Stomach smooth muscle (tissue), 2 donors: Measurements from ENCODE around the gene DCAF5.
"Not testable (repeated sequence)": the region's sequence is repeated elsewhere in the genome, so short reads cannot be mapped to it uniquely, and the experiment has no call there.

ENCODE experiments used
- H3K27ac ChIP-seq: one replicate; pipeline ENCODE4 v1.7.0; 2013; ENCODE audit warnings: mild to moderate bottlenecking, low read length, inconsistent platforms
- H3K27me3 ChIP-seq, 2 donors: one replicate each; pipeline ENCODE4 v1.7.0; 2013; ENCODE audit warnings: low read length in 2 of 2; ENCODE audit not compliant: insufficient read depth in 2 of 2, control insufficient read depth in 1 of 2
- H3K36me3 ChIP-seq, 2 donors: one replicate each; pipeline ENCODE4 v1.7.0; 2013; ENCODE audit warnings: low read length in 2 of 2; ENCODE audit not compliant: control insufficient read depth in 2 of 2, insufficient read depth in 2 of 2
- H3K4me1 ChIP-seq: one replicate; pipeline ENCODE4 v1.7.0; 2013; ENCODE audit warnings: low read length; ENCODE audit not compliant: control insufficient read depth, insufficient read depth
- H3K4me3 ChIP-seq, 2 donors: one replicate each; pipeline ENCODE4 v1.7.0; 2013; ENCODE audit warnings: low read length in 2 of 2
- H3K9ac ChIP-seq, 2 donors: one replicate each; pipeline ENCODE4 v1.7.0; 2013; ENCODE audit warnings: low read length in 2 of 2, mild to moderate bottlenecking in 1 of 2
- H3K9me3 ChIP-seq, 2 donors: one replicate each; pipeline ENCODE4 v1.7.0; 2013; ENCODE audit warnings: low read length in 2 of 2; ENCODE audit not compliant: control insufficient read depth in 2 of 2
- donor health status: healthy.
- donor health status: Pancreatic carcinoma.

DCAF5 gene

GRCh38 chr14:69027242-69027913, 125.5 kb downstream of the DCAF5 start:
- Histone ChIP-seq H3K4me1 (no peaks in the 10 kb centered on the region), H3K27me3 (no peaks in the 10 kb centered on the region), H3K4me3 (no peak overlapping the region), H3K27ac (no peak overlapping the region), H3K9ac (no peak overlapping the region), H3K36me3 (no peaks in the 10 kb centered on the region), H3K9me3 (no peaks in the 10 kb centered on the region)

GRCh38 chr14:69023035-69023434, 129.9 kb downstream of the DCAF5 start:
- no peak overlapping the region for H3K27ac ChIP-seq
- H3K4me3 ChIP-seq, result no peak overlapping the region
- no peaks in the 10 kb centered on the region for H3K4me1 ChIP-seq
- no peak overlapping the region for H3K9ac ChIP-seq
- H3K36me3 ChIP-seq, result no peaks in the 10 kb centered on the region
- no peaks in the 10 kb centered on the region for H3K9me3 ChIP-seq
- no peaks in the 10 kb centered on the region for H3K27me3 ChIP-seq

GRCh38 chr14:69022093-69022492, 130.8 kb downstream of the DCAF5 start:
- not testable (repeated sequence) for H3K27ac ChIP-seq, H3K36me3 ChIP-seq

GRCh38 chr14:69017706-69018105, 135.2 kb downstream of the DCAF5 start:
- no peak overlapping the region for H3K27ac ChIP-seq
- H3K27me3 ChIP-seq, result no peaks in the 10 kb centered on the region
- peaks cover 2% of the 10 kb centered on the region for H3K4me1 ChIP-seq
- no peak overlapping the region for H3K9ac ChIP-seq
- no peaks in the 10 kb centered on the region for H3K36me3 ChIP-seq
- no peak overlapping the region for H3K4me3 ChIP-seq
- no peaks in the 10 kb centered on the region for H3K9me3 ChIP-seq

More at GRCh38 chr14:69022093-69022492, 130.8 kb downstream of the DCAF5 start:
- H3K9ac ChIP-seq, H3K4me3 ChIP-seq, H3K4me1 ChIP-seq, H3K9me3 ChIP-seq, H3K27me3 ChIP-seq: not testable (repeated sequence)

GRCh38 chr14:69014829-69015259, 138.1 kb downstream of the DCAF5 start:
- Histone ChIP-seq H3K4me3 (no peak overlapping the region), H3K27ac (no peak overlapping the region), H3K36me3 (no peaks in the 10 kb centered on the region), H3K9me3 (no peaks in the 10 kb centered on the region), H3K9ac (no peak overlapping the region), H3K4me1 (peaks cover 2% of the 10 kb centered on the region), H3K27me3 (no peaks in the 10 kb centered on the region)

- Histone ChIP-seq H3K36me3 (no peaks in the 10 kb centered on the region), H3K4me3 (no peak overlapping the region), H3K27ac (no peak overlapping the region), H3K4me1 (peaks cover 2% of the 10 kb centered on the region), H3K9ac (no peak overlapping the region), H3K9me3 (no peaks in the 10 kb centered on the region), H3K27me3 (no peaks in the 10 kb centered on the region)
Observed at GRCh38 chr14:69013943-69014782, 138.8 kb downstream of the DCAF5 start.

GRCh38 chr14:69012256-69012953, 140.5 kb downstream of the DCAF5 start:
- Histone ChIP-seq H3K9me3 (no peaks in the 10 kb centered on the region), H3K4me1 (peaks cover 2% of the 10 kb centered on the region), H3K27ac (no peak overlapping the region), H3K4me3 (no peak overlapping the region), H3K36me3 (no peaks in the 10 kb centered on the region), H3K9ac (no peak overlapping the region), H3K27me3 (no peaks in the 10 kb centered on the region)

GRCh38 chr14:69010648-69011047, 142.3 kb downstream of the DCAF5 start:
- H3K4me1 ChIP-seq, result peaks cover 7% of the 10 kb centered on the region
- no peak overlapping the region for H3K9ac ChIP-seq
- no peak overlapping the region for H3K4me3 ChIP-seq
- no peaks in the 10 kb centered on the region for H3K9me3 ChIP-seq
- H3K27me3 ChIP-seq, result no peaks in the 10 kb centered on the region
- H3K27ac ChIP-seq, result no peak overlapping the region
- no peaks in the 10 kb centered on the region for H3K36me3 ChIP-seq

- H3K27me3 ChIP-seq, result no peaks in the 10 kb centered on the region
- H3K4me1 ChIP-seq, result peaks cover 19% of the 10 kb centered on the region
- no peak overlapping the region for H3K4me3 ChIP-seq
- peak overlapping the region; percentile 24 for H3K27ac ChIP-seq
- H3K9ac ChIP-seq, result peak overlapping the region in 1 of 2 donors; percentile 45
- H3K9me3 ChIP-seq, result no peaks in the 10 kb centered on the region
- H3K36me3 ChIP-seq, result no peaks in the 10 kb centered on the region
Observed at GRCh38 chr14:69008421-69008884, 144.5 kb downstream of the DCAF5 start.

- Histone ChIP-seq H3K4me1 (peaks cover 19% of the 10 kb centered on the region), H3K27ac (peak overlapping the region; percentile 31)
Observed at GRCh38 chr14:69006346-69006745, 146.6 kb downstream of the DCAF5 start.

More at GRCh38 chr14:69006346-69006745, 146.6 kb downstream of the DCAF5 start:
- H3K4me3 ChIP-seq, result no peak overlapping the region
- peak overlapping the region in 1 of 2 donors; percentile 28 for H3K9ac ChIP-seq
- no peaks in the 10 kb centered on the region for H3K27me3 ChIP-seq
- no peaks in the 10 kb centered on the region for H3K9me3 ChIP-seq
- H3K36me3 ChIP-seq, result no peaks in the 10 kb centered on the region
